ENCODE data around the gene DUSP16. TPM values are rescaled to one million over a fixed set of nuclear protein-coding genes. Genes with fewer than 3 reads are reported as not detected.

The DUSP16 gene
- total RNA-seq, 1 donor from 2014 or later: 2.0 TPM

GRCh38 chr12:12521888-12522287, 40.8 kb downstream of the DUSP16 start:
- no peak for TF ChIP-seq CTCF (IDR thresholded peaks at IDR 0.05)
- ChIA-PET CTCF (no interaction called here), POLR2A (no interaction called here)
- H3K9me3 Mint-ChIP-seq: no peaks in the 10 kb centered on the region
- no peak for DNase-seq
- H3K27ac Mint-ChIP-seq: no peak overlapping the region
- no peaks in the 10 kb centered on the region for H3K27me3 Mint-ChIP-seq
- ATAC-seq (ENCODE audit: low read depth): no peak
- H3K36me3 Mint-ChIP-seq (ENCODE audit: low read depth): no peaks in the 10 kb centered on the region
- H3K4me3 Mint-ChIP-seq: no peak overlapping the region
- no peaks in the 10 kb centered on the region for H3K4me1 Mint-ChIP-seq
- intact Hi-C loops (cut with micrococcal nuclease): no loop called here

DNA sequence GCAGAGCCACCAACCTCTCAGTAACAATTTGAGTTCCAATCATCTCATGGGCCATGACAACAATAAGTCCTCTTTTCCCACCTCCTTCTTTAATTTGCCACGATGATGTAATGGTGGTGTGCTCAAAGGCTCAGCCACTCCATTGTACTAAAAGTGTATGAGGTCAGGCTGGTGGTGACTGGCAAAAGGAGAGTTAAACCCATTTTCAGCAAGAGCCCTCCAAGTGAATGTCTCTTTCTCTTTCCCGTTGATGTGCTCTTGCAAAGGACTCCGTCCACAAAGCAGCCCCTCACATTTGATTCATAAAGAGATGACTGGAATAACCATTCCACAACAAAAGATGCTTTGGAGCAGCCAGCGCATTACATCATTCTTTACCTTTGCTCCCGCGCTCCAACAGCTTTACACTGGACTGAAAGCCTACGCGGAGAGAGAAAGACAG, 41.6 kb downstream of the DUSP16 start:
- DNase-seq (no peak), ATAC-seq (ENCODE audit: low read depth) (no peak)
- ChIA-PET POLR2A (no interaction called here), CTCF (no interaction called here)
- intact Hi-C loops (cut with micrococcal nuclease): no loop called here
- H3K9me3 Mint-ChIP-seq: no peaks in the 10 kb centered on the region
- H3K27me3 Mint-ChIP-seq: no peaks in the 10 kb centered on the region
- H3K4me3 Mint-ChIP-seq: no peak overlapping the region
- TF ChIP-seq CTCF (IDR thresholded peaks at IDR 0.05): no peak
- H3K27ac Mint-ChIP-seq: no peak overlapping the region
- no peaks in the 10 kb centered on the region for H3K4me1 Mint-ChIP-seq
- H3K36me3 Mint-ChIP-seq (ENCODE audit: low read depth): no peaks in the 10 kb centered on the region

GRCh38 chr12:12520273-12520672, 42.4 kb downstream of the DUSP16 start:
- no peak overlapping the region for H3K4me3 Mint-ChIP-seq
- H3K27me3 Mint-ChIP-seq: no peaks in the 10 kb centered on the region
- ATAC-seq (ENCODE audit: low read depth): no peak
- no peak for DNase-seq
- CTCF ChIA-PET: no interaction called here
- POLR2A ChIA-PET: no interaction called here
- H3K36me3 Mint-ChIP-seq (ENCODE audit: low read depth): no peaks in the 10 kb centered on the region
- no peaks in the 10 kb centered on the region for H3K9me3 Mint-ChIP-seq
- no peak overlapping the region for H3K27ac Mint-ChIP-seq
- intact Hi-C loops (cut with micrococcal nuclease): no loop called here
- no peaks in the 10 kb centered on the region for H3K4me1 Mint-ChIP-seq
- no peak for TF ChIP-seq CTCF (IDR thresholded peaks at IDR 0.05)

- TF ChIP-seq CTCF (IDR thresholded peaks at IDR 0.05): no peak
- H3K4me1 Mint-ChIP-seq: no peaks in the 10 kb centered on the region
- DNase-seq (no peak), ATAC-seq (ENCODE audit: low read depth) (no peak)
- no peak overlapping the region for H3K4me3 Mint-ChIP-seq
- CTCF ChIA-PET: no interaction called here
- POLR2A ChIA-PET: no interaction called here
- no peaks in the 10 kb centered on the region for H3K27me3 Mint-ChIP-seq
- no peak overlapping the region for H3K27ac Mint-ChIP-seq
- H3K9me3 Mint-ChIP-seq: no peaks in the 10 kb centered on the region
- H3K36me3 Mint-ChIP-seq (ENCODE audit: low read depth): no peaks in the 10 kb centered on the region
- intact Hi-C loops (cut with micrococcal nuclease): no loop called here
These were observed 43.2 kb downstream of the DUSP16 start for GRCh38 chr12:12519354-12519998.

DNA sequence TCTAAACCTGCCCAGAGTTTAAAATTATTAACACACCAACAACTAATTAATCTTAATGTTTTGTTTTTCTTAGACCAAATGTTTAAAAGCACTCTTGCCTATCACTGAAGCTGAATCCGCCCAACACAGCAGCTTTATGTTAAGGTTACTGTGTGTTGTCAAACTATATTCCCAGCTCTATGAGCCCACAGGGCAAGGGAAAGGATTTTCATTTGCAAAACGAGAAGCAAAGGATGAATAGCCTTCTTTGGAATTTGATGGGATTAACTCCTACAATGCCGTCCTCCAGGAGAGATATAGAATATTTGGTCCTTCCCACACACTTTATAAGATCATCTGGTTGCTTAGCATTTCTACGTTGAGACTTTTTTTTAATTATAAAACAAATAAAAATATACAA, 43.7 kb downstream of the DUSP16 start:
- intact Hi-C loops (cut with micrococcal nuclease): no loop called here
- Mint-ChIP-seq H3K27ac (no peak overlapping the region), H3K27me3 (no peaks in the 10 kb centered on the region), H3K36me3 (ENCODE audit: low read depth) (no peaks in the 10 kb centered on the region), H3K4me3 (no peak overlapping the region), H3K9me3 (no peaks in the 10 kb centered on the region), H3K4me1 (no peaks in the 10 kb centered on the region)
- DNase-seq (no peak), ATAC-seq (ENCODE audit: low read depth) (no peak)
- TF ChIP-seq CTCF (IDR thresholded peaks at IDR 0.05): no peak
- CTCF ChIA-PET: no interaction called here
- POLR2A ChIA-PET: no interaction called here
